AG04450 (cell line): Measurements from ENCODE around the gene AKAP6. TPM values are rescaled to one million over a fixed set of nuclear protein-coding genes. Genes with fewer than 3 reads are reported as not detected.

Experiments
- CTCF ChIA-PET: fragments of 300-600, 350-600 bp; formaldehyde crosslinking; extraction: SDS; loops from one replicate; lab custom pipeline; 2022; ENCODE audit warnings: antibody characterized with exemption, inconsistent platforms; lab: Charles Lee
- POLR2A ChIA-PET: fragments of 350-600 bp; formaldehyde crosslinking; extraction: SDS; loops from one replicate; lab custom pipeline; 2021; ENCODE audit warnings: antibody characterized with exemption, inconsistent platforms; lab: Yijun Ruan, JAX
- DNase-seq: peaks from one replicate; pipeline ENCODE4 v3.0.0-alpha.2; 2011; ENCODE audit warnings: low read depth, low spot score
- H3K27ac ChIP-seq: one replicate; pipeline ENCODE4 v1.5.1; 2012; ENCODE audit warnings: low read depth, low read length, control low read depth
- H3K27me3 ChIP-seq: one replicate; pipeline ENCODE4 v1.6.0; 2012; ENCODE audit warnings: low read length; ENCODE audit not compliant: control insufficient read depth, insufficient read depth
- H3K4me3 ChIP-seq: 2 replicates; pipeline ENCODE4 v1.5.1; 2011; ENCODE audit warnings: mild to moderate bottlenecking, low read depth, low read length, control low read depth
- H3K9me3 ChIP-seq: 2 replicates; pipeline ENCODE4 v1.5.1; 2012; ENCODE audit warnings: low read length; ENCODE audit not compliant: control insufficient read depth, insufficient read depth
- polyA plus RNA-seq: library from polyadenylated mRNA; depleted of rRNA; stranded (reverse); fragments of >200 nt; gene quantifications from 2 replicates; pipeline ENCODE4 v1.2.3, GENCODE V29; 2011
- TF ChIP-seq, protein P1 (sequence below): IDR thresholded peaks from 2 replicates; pipeline ENCODE4 v1.5.1; 2011; ENCODE audit warnings: low read depth, low read length, control low read depth, inconsistent platforms

AKAP6 gene
- polyA plus RNA-seq, 1 experiment = 0.78 TPM

DNA sequence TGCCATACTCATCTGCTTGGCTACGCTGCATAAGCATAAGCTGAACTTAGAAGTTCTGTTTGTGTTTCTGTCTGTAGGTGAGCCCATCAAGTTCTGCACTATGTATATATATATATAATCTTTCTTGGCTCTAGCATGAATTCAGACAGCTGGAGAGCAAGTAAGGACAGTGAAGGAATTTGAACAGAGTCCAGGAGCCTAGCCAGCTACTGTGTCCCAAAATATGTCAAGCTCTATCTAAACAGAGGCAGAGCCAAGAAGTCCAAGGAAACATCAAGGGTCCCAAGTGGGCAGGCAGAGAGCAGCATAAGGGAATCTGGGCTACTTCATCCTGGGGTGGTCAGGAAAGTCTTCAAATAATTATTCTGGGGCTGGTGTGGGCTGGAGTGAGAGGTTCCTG, 491.1 kb downstream of the AKAP6 start:
- H3K27ac ChIP-seq = no peak overlapping the region
- CTCF ChIA-PET = interaction anchor here (0.6 kb wide), 1 partner anchor 177 kb away, joined by 6 read pairs; no protein-coding TSS in a partner anchor
- no peak for DNase-seq

DNA sequence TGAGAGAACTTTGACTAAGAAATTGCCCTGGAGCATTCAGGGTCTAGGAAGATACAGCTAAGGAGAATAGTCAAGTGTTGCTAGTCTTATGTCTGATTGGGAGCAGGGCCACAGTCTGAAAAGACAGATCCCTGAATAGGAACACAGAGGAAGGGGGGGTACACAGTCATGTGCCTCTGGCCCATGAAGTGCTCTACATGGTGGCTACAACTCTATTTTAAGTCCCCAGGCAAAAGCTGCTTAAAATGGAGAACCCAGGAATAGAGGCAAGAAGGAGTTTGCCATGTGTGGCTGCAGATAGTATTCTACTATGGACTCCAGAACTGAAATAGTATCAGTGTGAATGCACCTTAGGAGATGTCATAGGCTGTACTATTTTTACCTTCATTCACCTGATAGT, 491.6 kb downstream of the AKAP6 start:
- Histone ChIP-seq H3K27ac (no peak overlapping the region), H3K27me3 (no peaks in the 10 kb centered on the region), H3K9me3 (no peaks in the 10 kb centered on the region), H3K4me3 (no peak overlapping the region)
- TF ChIP-seq, protein P1, sequence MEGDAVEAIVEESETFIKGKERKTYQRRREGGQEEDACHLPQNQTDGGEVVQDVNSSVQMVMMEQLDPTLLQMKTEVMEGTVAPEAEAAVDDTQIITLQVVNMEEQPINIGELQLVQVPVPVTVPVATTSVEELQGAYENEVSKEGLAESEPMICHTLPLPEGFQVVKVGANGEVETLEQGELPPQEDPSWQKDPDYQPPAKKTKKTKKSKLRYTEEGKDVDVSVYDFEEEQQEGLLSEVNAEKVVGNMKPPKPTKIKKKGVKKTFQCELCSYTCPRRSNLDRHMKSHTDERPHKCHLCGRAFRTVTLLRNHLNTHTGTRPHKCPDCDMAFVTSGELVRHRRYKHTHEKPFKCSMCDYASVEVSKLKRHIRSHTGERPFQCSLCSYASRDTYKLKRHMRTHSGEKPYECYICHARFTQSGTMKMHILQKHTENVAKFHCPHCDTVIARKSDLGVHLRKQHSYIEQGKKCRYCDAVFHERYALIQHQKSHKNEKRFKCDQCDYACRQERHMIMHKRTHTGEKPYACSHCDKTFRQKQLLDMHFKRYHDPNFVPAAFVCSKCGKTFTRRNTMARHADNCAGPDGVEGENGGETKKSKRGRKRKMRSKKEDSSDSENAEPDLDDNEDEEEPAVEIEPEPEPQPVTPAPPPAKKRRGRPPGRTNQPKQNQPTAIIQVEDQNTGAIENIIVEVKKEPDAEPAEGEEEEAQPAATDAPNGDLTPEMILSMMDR = no peak
- CTCF ChIA-PET = no interaction called here
- no peak for DNase-seq
- POLR2A ChIA-PET = no interaction called here

More for the DNA sequence above, 491.1 kb downstream of the AKAP6 start:
- POLR2A ChIA-PET = no interaction called here
- Histone ChIP-seq H3K9me3 (no peaks in the 10 kb centered on the region), H3K27me3 (no peaks in the 10 kb centered on the region), H3K4me3 (no peak overlapping the region)
- TF ChIP-seq, protein P1 = no peak

DNA sequence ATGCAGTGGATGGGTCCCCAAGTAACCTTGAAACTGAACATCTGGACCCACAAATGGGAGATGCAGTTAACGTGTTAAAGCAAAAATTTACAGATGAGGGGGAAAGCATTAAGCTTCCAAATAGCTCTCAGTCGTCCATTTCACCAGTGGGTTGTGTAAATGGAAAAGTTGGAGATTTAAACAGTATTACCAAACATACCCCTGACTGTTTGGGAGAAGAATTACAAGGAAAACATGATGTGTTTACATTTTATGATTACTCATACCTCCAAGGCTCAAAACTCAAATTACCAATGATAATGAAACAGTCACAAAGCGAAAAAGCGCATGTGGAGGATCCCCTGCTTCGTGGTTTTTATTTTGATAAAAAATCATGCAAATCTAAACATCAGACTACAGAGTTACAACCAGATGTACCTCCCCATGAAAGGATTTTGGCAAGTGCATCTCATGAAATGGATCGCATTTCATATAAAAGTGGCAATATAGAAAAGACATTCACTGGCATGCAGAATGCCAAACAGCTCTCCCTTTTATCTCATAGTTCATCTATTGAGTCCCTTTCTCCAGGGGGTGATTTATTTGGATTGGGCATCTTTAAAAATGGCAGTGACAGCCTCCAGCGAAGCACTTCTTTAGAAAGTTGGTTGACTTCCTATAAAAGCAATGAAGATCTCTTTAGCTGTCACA, 493.0 kb downstream of the AKAP6 start:
- Histone ChIP-seq H3K27ac (no peak overlapping the region), H3K27me3 (no peaks in the 10 kb centered on the region), H3K9me3 (no peaks in the 10 kb centered on the region), H3K4me3 (no peak overlapping the region)
- TF ChIP-seq, protein P1 = no peak
- ChIA-PET CTCF (no interaction called here), POLR2A (interaction anchor here (0.6 kb wide), 1 partner anchor 118 kb away, joined by 4 read pairs; no protein-coding TSS in a partner anchor)
- DNase-seq = peak; percentile 15

DNA sequence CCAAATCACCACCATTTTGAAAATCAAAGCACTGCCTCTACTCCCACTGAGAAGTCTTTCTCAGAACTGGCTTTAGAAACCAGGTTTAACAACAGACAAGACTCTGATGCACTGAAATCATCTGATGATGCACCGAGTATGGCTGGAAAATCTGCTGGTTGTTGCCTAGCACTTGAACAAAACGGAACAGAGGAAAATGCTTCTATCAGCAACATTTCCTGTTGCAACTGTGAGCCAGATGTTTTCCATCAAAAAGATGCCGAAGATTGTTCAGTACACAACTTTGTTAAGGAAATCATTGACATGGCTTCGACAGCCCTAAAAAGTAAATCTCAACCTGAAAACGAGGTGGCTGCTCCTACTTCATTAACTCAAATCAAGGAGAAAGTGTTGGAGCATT, 494.6 kb downstream of the AKAP6 start:
- Histone ChIP-seq H3K9me3 (no peaks in the 10 kb centered on the region), H3K27me3 (no peaks in the 10 kb centered on the region), H3K27ac (no peak overlapping the region), H3K4me3 (no peak overlapping the region)
- TF ChIP-seq, protein P1 = no peak
- ChIA-PET POLR2A (no interaction called here), CTCF (no interaction called here)
- DNase-seq = no peak

DNA sequence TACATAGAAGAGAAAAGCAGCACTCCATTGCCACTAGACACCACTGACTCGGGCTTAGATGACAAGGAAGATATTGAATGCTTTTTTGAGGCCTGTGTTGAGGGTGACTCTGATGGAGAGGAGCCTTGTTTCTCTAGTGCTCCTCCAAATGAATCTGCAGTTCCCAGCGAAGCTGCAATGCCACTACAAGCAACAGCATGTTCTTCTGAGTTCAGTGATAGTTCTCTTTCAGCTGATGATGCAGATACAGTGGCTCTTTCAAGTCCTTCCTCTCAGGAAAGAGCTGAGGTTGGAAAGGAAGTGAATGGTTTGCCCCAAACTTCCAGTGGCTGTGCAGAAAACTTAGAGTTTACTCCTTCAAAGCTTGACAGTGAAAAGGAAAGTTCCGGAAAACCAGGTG, 495.1 kb downstream of the AKAP6 start:
- Histone ChIP-seq H3K4me3 (no peak overlapping the region), H3K27me3 (no peaks in the 10 kb centered on the region), H3K9me3 (no peaks in the 10 kb centered on the region), H3K27ac (no peak overlapping the region)
- DNase-seq = no peak
- TF ChIP-seq, protein P1 = no peak
- CTCF ChIA-PET = no interaction called here
- POLR2A ChIA-PET = no interaction called here
